ENCODE measurements around the gene KCNE5.
"Not testable (repeated sequence)": the region's sequence is repeated elsewhere in the genome, so short reads cannot be mapped to it uniquely, and the experiment has no call there.

- TF ChIP-seq CTCF, POLR2A (IDR thresholded peaks at IDR 0.05): not testable (repeated sequence)
Observed at GRCh38 chrX:109671170-109671569, 46.2 kb upstream of the KCNE5 start.

Data from testis (tissue), 2 donors.